ENCODE results near the gene EPS8L1. TPM values are rescaled to one million over a fixed set of nuclear protein-coding genes. Genes with fewer than 3 reads are reported as not detected.

Gene EPS8L1
- polyA plus RNA-seq, 1 donor (not counting 4 experiments of a cell fraction or from before 2014, with no cell fraction given), result 26.0 TPM

DNA sequence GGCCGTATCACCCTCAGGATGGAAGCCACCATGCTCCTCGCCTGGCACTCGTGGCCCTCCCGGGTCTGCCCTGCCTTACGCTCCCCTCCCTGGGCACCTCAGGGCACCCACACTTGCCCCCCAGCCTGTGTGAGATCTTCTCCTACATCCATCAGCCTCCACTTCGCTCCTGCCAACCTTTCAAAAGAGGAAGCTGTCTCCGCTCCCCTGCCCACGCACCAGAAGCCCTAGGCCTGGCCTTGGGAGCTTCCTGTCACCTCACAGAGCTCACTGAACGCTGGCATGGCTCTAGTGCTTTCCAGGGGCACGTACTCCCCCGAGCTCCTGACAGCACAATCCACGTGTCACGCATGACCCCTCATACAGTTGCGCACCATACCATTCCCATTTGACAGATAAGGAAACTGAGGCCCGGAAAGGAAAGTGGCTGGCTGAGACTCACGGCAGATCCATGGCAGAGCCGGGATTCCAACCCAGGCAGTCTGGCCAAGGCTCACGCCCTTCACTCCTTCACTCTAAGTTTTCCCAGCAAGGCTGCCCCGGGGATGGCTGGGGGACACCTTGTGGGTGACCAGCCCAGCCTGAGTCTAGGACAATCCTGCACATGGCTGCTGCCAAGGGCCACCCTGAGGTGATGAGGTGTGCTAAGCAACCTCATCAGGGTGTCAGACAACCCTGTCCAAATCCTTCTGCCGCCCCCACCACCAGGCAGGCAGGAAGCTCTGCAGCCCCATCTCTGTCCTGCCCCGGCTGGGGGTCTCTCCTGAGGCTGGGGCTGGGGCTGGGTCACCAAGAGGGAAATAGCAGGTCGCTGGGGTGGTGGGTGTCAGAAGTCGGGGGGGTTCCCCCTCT is 22.4 kb downstream of the EPS8L1 start:
- TF ChIP-seq, protein P1, sequence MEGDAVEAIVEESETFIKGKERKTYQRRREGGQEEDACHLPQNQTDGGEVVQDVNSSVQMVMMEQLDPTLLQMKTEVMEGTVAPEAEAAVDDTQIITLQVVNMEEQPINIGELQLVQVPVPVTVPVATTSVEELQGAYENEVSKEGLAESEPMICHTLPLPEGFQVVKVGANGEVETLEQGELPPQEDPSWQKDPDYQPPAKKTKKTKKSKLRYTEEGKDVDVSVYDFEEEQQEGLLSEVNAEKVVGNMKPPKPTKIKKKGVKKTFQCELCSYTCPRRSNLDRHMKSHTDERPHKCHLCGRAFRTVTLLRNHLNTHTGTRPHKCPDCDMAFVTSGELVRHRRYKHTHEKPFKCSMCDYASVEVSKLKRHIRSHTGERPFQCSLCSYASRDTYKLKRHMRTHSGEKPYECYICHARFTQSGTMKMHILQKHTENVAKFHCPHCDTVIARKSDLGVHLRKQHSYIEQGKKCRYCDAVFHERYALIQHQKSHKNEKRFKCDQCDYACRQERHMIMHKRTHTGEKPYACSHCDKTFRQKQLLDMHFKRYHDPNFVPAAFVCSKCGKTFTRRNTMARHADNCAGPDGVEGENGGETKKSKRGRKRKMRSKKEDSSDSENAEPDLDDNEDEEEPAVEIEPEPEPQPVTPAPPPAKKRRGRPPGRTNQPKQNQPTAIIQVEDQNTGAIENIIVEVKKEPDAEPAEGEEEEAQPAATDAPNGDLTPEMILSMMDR (optimal IDR thresholded peaks at IDR 0.05 in 1 of 3, IDR thresholded peaks at IDR 0.05 in 1 of 3, conservative IDR thresholded peaks at IDR 0.05 in 1 of 3; ENCODE audit: extremely low read depth in 1 of 3, insufficient read depth in 2 of 3, low read length in 3 of 3), result no peak
- Histone ChIP-seq H4K20me1 (ENCODE audit: control insufficient read depth, extremely low read depth, insufficient read depth, low read length) (peaks cover 7% of the 10 kb centered on the region), H3K27ac (ENCODE audit: control insufficient read depth, insufficient read depth, low read length) (no peak overlapping the region), H3K9me3 (ENCODE audit: control insufficient read depth, low read depth, low read length) (no peaks in the 10 kb centered on the region), H3K9ac (ENCODE audit: control insufficient read depth, extremely low read depth, insufficient read depth, low read length) (no peak overlapping the region), H3K4me2 (ENCODE audit: control insufficient read depth, extremely low read depth, insufficient read depth, low read depth, low read length) (no peak overlapping the region), H3K36me3 (ENCODE audit: control insufficient read depth in 2 of 2, extremely low read depth in 1 of 2, insufficient read depth in 2 of 2, low read length in 2 of 2) (peaks cover 3 to 29% of the 10 kb centered on the region in 2 experiments), H3K9me1 (ENCODE audit: control insufficient read depth, extremely low read depth, insufficient read depth, low read length) (no peaks in the 10 kb centered on the region), H3K4me3 (ENCODE audit: control insufficient read depth in 2 of 3, extremely low read depth in 1 of 3, insufficient read depth in 2 of 3, low read depth in 1 of 3, low read length in 3 of 3) (no peak overlapping the region), H2AFZ (ENCODE audit: control insufficient read depth, low read length) (no peak overlapping the region), H3K79me2 (ENCODE audit: control insufficient read depth, insufficient read depth, low read length) (no peaks in the 10 kb centered on the region), H3K4me1 (ENCODE audit: control insufficient read depth, extremely low read depth, insufficient read depth, low read length) (no peaks in the 10 kb centered on the region), H3K27me3 (ENCODE audit: control insufficient read depth, extremely low read depth, insufficient read depth, low read length) (no peaks in the 10 kb centered on the region)
- DNase-seq (ENCODE audit: low read depth, low spot score), result no peak
- no peak for FAIRE-seq
- dilution Hi-C loops (cut with MboI; ENCODE audit: extremely low pct_ligation_motif_present, low sequenced_read_pairs), result no loop called here

DNA sequence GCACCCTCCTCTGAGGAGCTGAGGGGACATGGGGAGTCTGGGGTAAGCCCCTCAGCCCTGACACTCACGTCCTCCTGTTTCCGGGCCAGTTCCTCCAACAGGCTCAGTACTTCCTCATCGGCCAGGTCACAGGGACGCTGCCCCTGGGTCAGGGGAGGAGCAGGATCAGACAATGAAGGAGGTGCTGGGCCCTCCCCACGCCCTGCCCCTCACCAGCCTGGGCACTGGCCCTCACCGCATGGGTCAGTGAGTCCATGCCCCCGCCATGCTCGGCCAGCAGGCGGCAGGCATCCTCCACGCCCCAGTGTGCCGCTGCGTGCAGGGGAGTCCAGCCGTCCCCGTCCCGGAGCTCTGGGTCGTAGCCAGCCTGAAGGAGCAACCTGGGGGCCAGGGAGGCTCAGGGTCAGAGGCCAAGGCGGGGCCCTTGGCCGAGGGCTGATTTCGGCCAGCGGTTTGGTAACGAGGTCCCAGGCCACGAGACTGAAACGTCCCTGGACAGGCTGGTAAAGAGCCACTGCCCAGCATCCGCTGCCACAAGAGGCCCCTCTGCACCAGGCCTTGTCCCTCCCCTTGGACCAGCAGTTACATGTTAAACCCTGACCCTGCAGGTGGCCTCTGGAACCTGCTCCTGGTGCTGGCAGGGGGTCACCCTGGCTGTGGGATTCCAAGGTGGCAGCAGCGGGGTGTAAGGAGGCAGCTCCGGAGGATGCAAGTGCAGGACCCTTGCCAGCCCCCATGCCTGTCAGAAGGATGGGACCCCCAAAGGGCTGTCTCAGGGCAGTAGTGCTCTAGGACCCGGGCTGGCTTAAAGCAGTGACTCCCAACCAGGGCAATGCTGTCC is 23.3 kb downstream of the EPS8L1 start:
- no peak overlapping the region for H3K9ac ChIP-seq (ENCODE audit: control insufficient read depth, extremely low read depth, insufficient read depth, low read length)
- no peaks in the 10 kb centered on the region for H3K4me1 ChIP-seq (ENCODE audit: control insufficient read depth, extremely low read depth, insufficient read depth, low read length)
- H3K9me1 ChIP-seq (ENCODE audit: control insufficient read depth, extremely low read depth, insufficient read depth, low read length), result no peaks in the 10 kb centered on the region
- no peak overlapping the region for H3K4me3 ChIP-seq (ENCODE audit: control insufficient read depth in 2 of 3, extremely low read depth in 1 of 3, insufficient read depth in 2 of 3, low read depth in 1 of 3, low read length in 3 of 3)
- TF ChIP-seq EZH2 (IDR thresholded peaks at IDR 0.05; ENCODE audit: low read length), result no peak
- TF ChIP-seq, protein P1 (optimal IDR thresholded peaks at IDR 0.05 in 1 of 3, IDR thresholded peaks at IDR 0.05 in 1 of 3, conservative IDR thresholded peaks at IDR 0.05 in 1 of 3; ENCODE audit: extremely low read depth in 1 of 3, insufficient read depth in 2 of 3, low read length in 3 of 3), result no peak
- no peaks in the 10 kb centered on the region for H3K9me3 ChIP-seq (ENCODE audit: control insufficient read depth, low read depth, low read length)
- no peaks in the 10 kb centered on the region for H3K27me3 ChIP-seq (ENCODE audit: control insufficient read depth, extremely low read depth, insufficient read depth, low read length)
- no peak for FAIRE-seq
- no peak overlapping the region for H3K4me2 ChIP-seq (ENCODE audit: control insufficient read depth, extremely low read depth, insufficient read depth, low read depth, low read length)
- peaks cover 3 to 33% of the 10 kb centered on the region in 2 experiments for H3K36me3 ChIP-seq (ENCODE audit: control insufficient read depth in 2 of 2, extremely low read depth in 1 of 2, insufficient read depth in 2 of 2, low read length in 2 of 2)
- no peak overlapping the region for H2AFZ ChIP-seq (ENCODE audit: control insufficient read depth, low read length)
- no peaks in the 10 kb centered on the region for H3K79me2 ChIP-seq (ENCODE audit: control insufficient read depth, insufficient read depth, low read length)
- peaks cover 7% of the 10 kb centered on the region for H4K20me1 ChIP-seq (ENCODE audit: control insufficient read depth, extremely low read depth, insufficient read depth, low read length)
- H3K27ac ChIP-seq (ENCODE audit: control insufficient read depth, insufficient read depth, low read length), result no peak overlapping the region
- dilution Hi-C loops (cut with MboI; ENCODE audit: extremely low pct_ligation_motif_present, low sequenced_read_pairs), result no loop called here
- no peak for DNase-seq (ENCODE audit: low read depth, low spot score)

All from keratinocyte (primary cell).